ENCODE data around the gene LPCAT1. TPM values are rescaled to one million over a fixed set of nuclear protein-coding genes. Genes with fewer than 3 reads are reported as not detected.

Gene LPCAT1
- total and polyA plus RNA-seq, 3 donors from 2014 or later: 21.1 to 27.1 (median 23.9) TPM

- TF ChIP-seq, protein P1, sequence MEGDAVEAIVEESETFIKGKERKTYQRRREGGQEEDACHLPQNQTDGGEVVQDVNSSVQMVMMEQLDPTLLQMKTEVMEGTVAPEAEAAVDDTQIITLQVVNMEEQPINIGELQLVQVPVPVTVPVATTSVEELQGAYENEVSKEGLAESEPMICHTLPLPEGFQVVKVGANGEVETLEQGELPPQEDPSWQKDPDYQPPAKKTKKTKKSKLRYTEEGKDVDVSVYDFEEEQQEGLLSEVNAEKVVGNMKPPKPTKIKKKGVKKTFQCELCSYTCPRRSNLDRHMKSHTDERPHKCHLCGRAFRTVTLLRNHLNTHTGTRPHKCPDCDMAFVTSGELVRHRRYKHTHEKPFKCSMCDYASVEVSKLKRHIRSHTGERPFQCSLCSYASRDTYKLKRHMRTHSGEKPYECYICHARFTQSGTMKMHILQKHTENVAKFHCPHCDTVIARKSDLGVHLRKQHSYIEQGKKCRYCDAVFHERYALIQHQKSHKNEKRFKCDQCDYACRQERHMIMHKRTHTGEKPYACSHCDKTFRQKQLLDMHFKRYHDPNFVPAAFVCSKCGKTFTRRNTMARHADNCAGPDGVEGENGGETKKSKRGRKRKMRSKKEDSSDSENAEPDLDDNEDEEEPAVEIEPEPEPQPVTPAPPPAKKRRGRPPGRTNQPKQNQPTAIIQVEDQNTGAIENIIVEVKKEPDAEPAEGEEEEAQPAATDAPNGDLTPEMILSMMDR (IDR thresholded peaks at IDR 0.05): no peak
- no peak for TF ChIP-seq POLR2A (IDR thresholded peaks at IDR 0.05)
- no peaks in the 10 kb centered on the region for H3K9me3 ChIP-seq
- no peaks in the 10 kb centered on the region for H3K36me3 ChIP-seq (ENCODE audit: low read depth, missing control alignments)
- H3K4me1 ChIP-seq: peaks cover 8% of the 10 kb centered on the region
- intact Hi-C loops (cut with DNase I; ENCODE audit: low total_unique reads): no loop called here
- no peaks in the 10 kb centered on the region for H3K27me3 ChIP-seq
- H3K4me3 ChIP-seq: no peak overlapping the region
- WGBS, 2 donors: 40 to 42% methylated on average over 8 to 15 of the region's 15 CpGs
- no peak overlapping the region for H3K27ac ChIP-seq
- no peak for DNase-seq
These were observed 79.8 kb downstream of the LPCAT1 start for GRCh38 chr5:1443991-1444360.

DNA sequence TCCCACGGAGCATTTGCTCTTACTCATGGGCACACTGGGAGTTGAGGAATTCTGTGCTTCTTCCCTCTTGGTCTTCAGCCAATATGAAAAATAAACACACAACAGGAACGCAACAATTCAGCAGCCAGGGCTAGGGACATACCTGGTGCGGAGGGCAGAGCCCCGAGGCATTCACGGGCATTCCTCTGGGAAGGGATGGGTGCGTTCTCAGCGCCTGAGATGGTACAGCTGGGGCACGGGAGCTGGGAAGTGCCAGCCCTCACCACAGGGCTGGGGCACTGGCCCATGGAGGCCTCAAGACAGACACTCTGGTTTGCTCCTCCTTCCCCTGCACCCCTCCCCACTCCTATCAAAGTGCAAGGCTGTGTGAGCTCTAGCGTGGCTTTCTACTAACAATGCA, 80.6 kb downstream of the LPCAT1 start:
- H3K27ac ChIP-seq: no peak overlapping the region
- intact Hi-C loops (cut with DNase I; ENCODE audit: low total_unique reads): no loop called here
- WGBS, 2 donors: 75 to 78% methylated on average over 9 of the region's 9 CpGs
- H3K4me3 ChIP-seq: no peak overlapping the region
- H3K4me1 ChIP-seq: peaks cover 8% of the 10 kb centered on the region
- no peaks in the 10 kb centered on the region for H3K27me3 ChIP-seq
- no peaks in the 10 kb centered on the region for H3K36me3 ChIP-seq (ENCODE audit: low read depth, missing control alignments)
- H3K9me3 ChIP-seq: no peaks in the 10 kb centered on the region
- no peak for DNase-seq
- no peak for TF ChIP-seq POLR2A (IDR thresholded peaks at IDR 0.05)
- TF ChIP-seq, protein P1 (IDR thresholded peaks at IDR 0.05): no peak

- no peak for TF ChIP-seq POLR2A (IDR thresholded peaks at IDR 0.05)
- TF ChIP-seq, protein P1 (IDR thresholded peaks at IDR 0.05): no peak
- DNase-seq: no peak
- 64 to 88% methylated on average over 12 to 36 of the region's 36 CpGs for WGBS, 2 donors
- Histone ChIP-seq H3K36me3 (ENCODE audit: low read depth, missing control alignments) (no peaks in the 10 kb centered on the region), H3K9me3 (no peaks in the 10 kb centered on the region), H3K4me1 (peaks cover 8% of the 10 kb centered on the region), H3K27me3 (no peaks in the 10 kb centered on the region), H3K27ac (no peak overlapping the region), H3K4me3 (no peak overlapping the region)
- intact Hi-C loops (cut with DNase I; ENCODE audit: low total_unique reads): no loop called here
These were observed 81.3 kb downstream of the LPCAT1 start for GRCh38 chr5:1442222-1443145.

- H3K4me1 ChIP-seq: peaks cover 8% of the 10 kb centered on the region
- no peak overlapping the region for H3K4me3 ChIP-seq
- no peaks in the 10 kb centered on the region for H3K9me3 ChIP-seq
- no peaks in the 10 kb centered on the region for H3K27me3 ChIP-seq
- intact Hi-C loops (cut with DNase I; ENCODE audit: low total_unique reads): no loop called here
- no peaks in the 10 kb centered on the region for H3K36me3 ChIP-seq (ENCODE audit: low read depth, missing control alignments)
- TF ChIP-seq, protein P1 (IDR thresholded peaks at IDR 0.05): no peak
- no peak for TF ChIP-seq POLR2A (IDR thresholded peaks at IDR 0.05)
- no peak for DNase-seq
- H3K27ac ChIP-seq: no peak overlapping the region
- WGBS, 2 donors: 81 to 92% methylated on average over 10 to 24 of the region's 24 CpGs
These were observed 82.4 kb downstream of the LPCAT1 start for GRCh38 chr5:1441166-1441865.

Measured in testis (tissue), 3 donors.